IPS DF 6.9 (cell line): ENCODE measurements around the gene CRYBA4.
A peak's percentile ranks its signal among the peaks of the same experiment; 100 is the strongest.

Experiments
- DNase-seq: peaks from one replicate; pipeline ENCODE4 v3.0.0-alpha.2; 2013; ENCODE audit warnings: low read depth, low spot score
- H3K27ac ChIP-seq: one replicate; pipeline ENCODE4 v1.5.1; 2013; ENCODE audit warnings: low read length, control low read depth
- H3K27me3 ChIP-seq: 2 replicates; pipeline ENCODE4 v1.6.1; 2013; ENCODE audit warnings: mild to moderate bottlenecking, low read length; ENCODE audit not compliant: control insufficient read depth, insufficient read depth
- H3K36me3 ChIP-seq: 2 replicates; pipeline ENCODE4 v1.6.1; 2013; ENCODE audit warnings: low read length; ENCODE audit not compliant: control insufficient read depth, insufficient read depth
- H3K4me1 ChIP-seq: 2 replicates; pipeline ENCODE4 v1.6.1; 2013; ENCODE audit warnings: low read length; ENCODE audit not compliant: control insufficient read depth, insufficient read depth
- H3K4me3 ChIP-seq: 2 replicates; pipeline ENCODE4 v1.5.1; 2013; ENCODE audit warnings: mild to moderate bottlenecking, low read length
- H3K9me3 ChIP-seq: 2 replicates; pipeline ENCODE4 v1.6.1; 2013; ENCODE audit warnings: low read length, inconsistent platforms; ENCODE audit not compliant: control insufficient read depth, insufficient read depth
- WGBS: extraction: QIAGEN DNeasy Blood & Tissue Kit; methylation state at CpG from one replicate; pipeline ENCODE4 v1.1.7; 2013; ENCODE audit warnings: mixed read lengths, missing lambda C conversion rate; ENCODE audit not compliant: insufficient read length, insufficient coverage; 5-methylcytosine and 5-hydroxymethylcytosine counted together

CRYBA4 gene

GRCh38 chr22:26623984-26624383 is 2.2 kb downstream of the CRYBA4 start:
- no peak overlapping the region for H3K27ac ChIP-seq
- no peak overlapping the region for H3K4me3 ChIP-seq
- no peaks in the 10 kb centered on the region for H3K9me3 ChIP-seq
- no peak for DNase-seq
- no peaks in the 10 kb centered on the region for H3K4me1 ChIP-seq
- WGBS: no CpG with 5 or more reads among the region's 1 CpG
- no peaks in the 10 kb centered on the region for H3K27me3 ChIP-seq
- H3K36me3 ChIP-seq: no peaks in the 10 kb centered on the region

DNA sequence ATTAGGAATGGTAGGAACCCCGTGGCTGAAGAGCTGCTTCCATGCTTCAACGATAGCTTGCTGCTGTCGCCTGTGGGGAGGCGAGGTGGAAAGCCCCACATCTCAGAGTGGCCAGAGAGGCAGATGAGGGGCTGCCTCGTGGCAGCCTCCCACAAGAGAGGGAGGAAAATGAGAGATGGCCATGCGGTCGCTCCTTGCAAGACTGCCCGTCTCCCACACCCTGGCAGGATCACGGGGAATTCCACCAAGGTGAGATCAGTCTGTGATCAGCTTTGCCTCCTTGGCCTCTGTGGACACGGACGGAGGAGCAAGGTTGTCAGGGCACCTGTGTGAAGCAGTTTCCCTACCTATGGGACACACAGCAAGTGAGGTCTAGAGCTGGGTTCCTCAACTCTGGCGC is 3.0 kb downstream of the CRYBA4 start:
- WGBS: no CpG with 5 or more reads among the region's 12 CpGs
- H3K27me3 ChIP-seq: no peaks in the 10 kb centered on the region
- H3K27ac ChIP-seq: no peak overlapping the region
- no peak for DNase-seq
- H3K36me3 ChIP-seq: no peaks in the 10 kb centered on the region
- no peak overlapping the region for H3K4me3 ChIP-seq
- H3K9me3 ChIP-seq: no peaks in the 10 kb centered on the region
- H3K4me1 ChIP-seq: no peaks in the 10 kb centered on the region

- H3K9me3 ChIP-seq: no peaks in the 10 kb centered on the region
- no peak overlapping the region for H3K4me3 ChIP-seq
- H3K4me1 ChIP-seq: no peaks in the 10 kb centered on the region; the same call in 1 of the 2 replicates
- no peak overlapping the region for H3K27ac ChIP-seq
- no peaks in the 10 kb centered on the region for H3K27me3 ChIP-seq
- DNase-seq: no peak
- WGBS: no CpG with 5 or more reads among the region's 18 CpGs
- no peaks in the 10 kb centered on the region for H3K36me3 ChIP-seq
Measured at GRCh38 chr22:26629988-26630761, 8.4 kb downstream of the CRYBA4 start.

- DNase-seq: no peak
- Histone ChIP-seq H3K9me3 (no peaks in the 10 kb centered on the region), H3K36me3 (no peaks in the 10 kb centered on the region), H3K4me3 (no peak overlapping the region), H3K27me3 (no peaks in the 10 kb centered on the region), H3K4me1 (no peaks in the 10 kb centered on the region; the same call in 1 of the 2 replicates), H3K27ac (no peak overlapping the region)
- no CpG with 5 or more reads among the region's 4 CpGs for WGBS
Measured at GRCh38 chr22:26631282-26631681, 9.5 kb downstream of the CRYBA4 start.

DNA sequence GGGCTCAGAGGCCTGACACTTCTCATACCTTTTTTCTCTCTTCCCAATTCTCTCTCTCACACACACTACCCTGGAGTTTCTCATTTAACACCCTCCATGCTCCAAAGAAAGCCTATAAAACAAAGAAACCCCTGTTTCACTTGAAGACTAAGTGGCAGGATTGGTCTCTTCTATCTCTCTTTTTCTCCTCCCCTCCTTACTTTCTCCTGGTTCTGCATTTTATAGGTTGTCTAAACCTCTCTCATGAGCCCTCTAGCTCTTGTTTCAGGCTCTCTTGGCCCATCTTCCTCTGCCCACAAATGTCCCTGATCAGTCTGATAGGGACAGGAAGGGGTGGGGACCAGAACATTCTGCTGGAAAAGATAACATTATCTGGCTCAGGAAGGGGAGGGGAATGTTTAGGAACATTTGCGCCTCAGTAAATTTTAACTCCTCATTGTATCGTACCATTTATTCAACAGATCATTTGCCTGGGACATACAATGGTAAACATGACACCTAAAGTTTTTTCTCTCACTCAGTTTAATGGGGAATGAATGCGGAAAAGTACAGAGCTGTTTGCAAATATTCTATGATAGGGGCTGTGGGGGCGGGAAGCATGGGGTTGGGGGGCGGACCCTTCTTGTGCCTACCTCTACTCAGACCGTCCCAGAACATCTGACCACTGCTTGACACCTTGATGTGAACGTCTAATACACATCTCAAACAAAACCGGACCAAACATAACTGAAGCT is 10.8 kb downstream of the CRYBA4 start:
- Histone ChIP-seq H3K4me1 (no peaks in the 10 kb centered on the region; the same call in 1 of the 2 replicates), H3K36me3 (no peaks in the 10 kb centered on the region), H3K27me3 (no peaks in the 10 kb centered on the region), H3K27ac (no peak overlapping the region), H3K9me3 (no peaks in the 10 kb centered on the region), H3K4me3 (no peak overlapping the region)
- no CpG with 5 or more reads among the region's 8 CpGs for WGBS
- no peak for DNase-seq

GRCh38 chr22:26634189-26634588 is 12.4 kb downstream of the CRYBA4 start:
- no peak overlapping the region for H3K4me3 ChIP-seq
- H3K27me3 ChIP-seq: no peaks in the 10 kb centered on the region
- H3K36me3 ChIP-seq: no peaks in the 10 kb centered on the region
- no CpG with 5 or more reads among the region's 3 CpGs for WGBS
- H3K9me3 ChIP-seq: no peaks in the 10 kb centered on the region
- no peaks in the 10 kb centered on the region; the same call in 1 of the 2 replicates for H3K4me1 ChIP-seq
- no peak overlapping the region for H3K27ac ChIP-seq
- no peak for DNase-seq

- Histone ChIP-seq H3K27ac (no peak overlapping the region), H3K9me3 (no peaks in the 10 kb centered on the region), H3K4me1 (no peaks in the 10 kb centered on the region; the same call in none of the 2 replicates), H3K27me3 (no peaks in the 10 kb centered on the region), H3K4me3 (no peak overlapping the region), H3K36me3 (no peaks in the 10 kb centered on the region)
- no peak for DNase-seq
- no CpG with 5 or more reads among the region's 2 CpGs for WGBS
Measured at GRCh38 chr22:26635117-26635516, 13.4 kb downstream of the CRYBA4 start.

- Histone ChIP-seq H3K36me3 (no peaks in the 10 kb centered on the region), H3K27ac (no peak overlapping the region), H3K27me3 (no peaks in the 10 kb centered on the region), H3K4me1 (no peaks in the 10 kb centered on the region; the same call in none of the 2 replicates), H3K9me3 (no peaks in the 10 kb centered on the region), H3K4me3 (no peak overlapping the region)
- DNase-seq: no peak
- WGBS: no CpG with 5 or more reads among the region's 1 CpG
Measured at GRCh38 chr22:26636296-26636695, 14.5 kb downstream of the CRYBA4 start.

- DNase-seq: no peak
- peak overlapping the region; percentile 37 for H3K27ac ChIP-seq
- WGBS: no CpG with 5 or more reads among the region's 8 CpGs
- H3K36me3 ChIP-seq: no peaks in the 10 kb centered on the region
- H3K27me3 ChIP-seq: no peaks in the 10 kb centered on the region
- H3K4me1 ChIP-seq: peaks cover 10% of the 10 kb centered on the region
- no peak overlapping the region for H3K4me3 ChIP-seq
- no peaks in the 10 kb centered on the region for H3K9me3 ChIP-seq
Measured at GRCh38 chr22:26642465-26643417, 21.0 kb downstream of the CRYBA4 start.
